Measurements from ENCODE around the gene THAP2. TPM values are rescaled to one million over a fixed set of nuclear protein-coding genes. Genes with fewer than 3 reads are reported as not detected.

Gene THAP2
- total RNA-seq, 1 donor from 2014 or later: 4.9 TPM

GRCh38 chr12:71642264-71642663 lies 21.8 kb upstream of the THAP2 start:
- H3K4me1 ChIP-seq: no peaks in the 10 kb centered on the region
- DNase-seq (no peak), ATAC-seq (no peak)
- no peaks in the 10 kb centered on the region for H3K27me3 ChIP-seq
- peaks cover 99% of the 10 kb centered on the region for H3K36me3 ChIP-seq
- H3K4me3 ChIP-seq: no peak overlapping the region
- TF ChIP-seq, protein P1, sequence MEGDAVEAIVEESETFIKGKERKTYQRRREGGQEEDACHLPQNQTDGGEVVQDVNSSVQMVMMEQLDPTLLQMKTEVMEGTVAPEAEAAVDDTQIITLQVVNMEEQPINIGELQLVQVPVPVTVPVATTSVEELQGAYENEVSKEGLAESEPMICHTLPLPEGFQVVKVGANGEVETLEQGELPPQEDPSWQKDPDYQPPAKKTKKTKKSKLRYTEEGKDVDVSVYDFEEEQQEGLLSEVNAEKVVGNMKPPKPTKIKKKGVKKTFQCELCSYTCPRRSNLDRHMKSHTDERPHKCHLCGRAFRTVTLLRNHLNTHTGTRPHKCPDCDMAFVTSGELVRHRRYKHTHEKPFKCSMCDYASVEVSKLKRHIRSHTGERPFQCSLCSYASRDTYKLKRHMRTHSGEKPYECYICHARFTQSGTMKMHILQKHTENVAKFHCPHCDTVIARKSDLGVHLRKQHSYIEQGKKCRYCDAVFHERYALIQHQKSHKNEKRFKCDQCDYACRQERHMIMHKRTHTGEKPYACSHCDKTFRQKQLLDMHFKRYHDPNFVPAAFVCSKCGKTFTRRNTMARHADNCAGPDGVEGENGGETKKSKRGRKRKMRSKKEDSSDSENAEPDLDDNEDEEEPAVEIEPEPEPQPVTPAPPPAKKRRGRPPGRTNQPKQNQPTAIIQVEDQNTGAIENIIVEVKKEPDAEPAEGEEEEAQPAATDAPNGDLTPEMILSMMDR (IDR thresholded peaks at IDR 0.05): no peak
- H3K27ac ChIP-seq: no peak overlapping the region
- H3K9me3 ChIP-seq: no peaks in the 10 kb centered on the region
- intact Hi-C loops (cut with DNase I): no loop called here

- H3K4me1 ChIP-seq: no peaks in the 10 kb centered on the region
- H3K27ac ChIP-seq: no peak overlapping the region
- intact Hi-C loops (cut with DNase I): no loop called here
- no peak overlapping the region for H3K4me3 ChIP-seq
- no peak for DNase-seq
- ATAC-seq: peak; percentile 67
- peaks cover 94% of the 10 kb centered on the region for H3K36me3 ChIP-seq
- TF ChIP-seq, protein P1 (IDR thresholded peaks at IDR 0.05): no peak
- no peaks in the 10 kb centered on the region for H3K27me3 ChIP-seq
- H3K9me3 ChIP-seq: no peaks in the 10 kb centered on the region
Observed at GRCh38 chr12:71645268-71645667, 18.8 kb upstream of the THAP2 start.

- H3K36me3 ChIP-seq: peaks cover 82% of the 10 kb centered on the region
- no peaks in the 10 kb centered on the region for H3K27me3 ChIP-seq
- no peak overlapping the region for H3K27ac ChIP-seq
- H3K9me3 ChIP-seq: no peaks in the 10 kb centered on the region
- H3K4me1 ChIP-seq: no peaks in the 10 kb centered on the region
- no peak for ATAC-seq
- TF ChIP-seq, protein P1 (IDR thresholded peaks at IDR 0.05): no peak
- H3K4me3 ChIP-seq: no peak overlapping the region
- intact Hi-C loops (cut with DNase I): no loop called here
- no peak for DNase-seq
Observed at GRCh38 chr12:71646512-71646911, 17.6 kb upstream of the THAP2 start.

- ATAC-seq: no peak
Observed at GRCh38 chr12:71648537-71648936, 15.6 kb upstream of the THAP2 start.

DNA sequence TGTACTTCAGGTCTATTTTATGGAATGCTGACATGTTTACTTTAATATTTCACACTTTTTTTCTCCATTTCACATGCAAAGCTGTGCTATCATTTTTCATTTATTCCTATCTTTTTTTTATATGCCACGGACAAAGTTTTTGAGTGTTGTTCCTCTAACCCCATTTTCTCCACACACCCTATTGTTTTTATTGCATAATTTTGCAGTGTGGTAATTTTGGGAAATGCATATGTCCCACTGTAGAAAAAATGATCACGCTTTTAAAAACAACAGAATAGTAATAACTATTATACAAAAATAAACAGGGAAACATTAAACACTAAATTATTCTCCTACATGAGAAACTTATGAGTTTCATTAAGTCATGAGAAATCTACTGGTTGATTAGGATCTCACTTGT lies 14.7 kb upstream of the THAP2 start:
- no peak for ATAC-seq
- Histone ChIP-seq H3K4me1 (no peaks in the 10 kb centered on the region), H3K27me3 (no peaks in the 10 kb centered on the region), H3K4me3 (no peak overlapping the region), H3K36me3 (peaks cover 68% of the 10 kb centered on the region), H3K9me3 (no peaks in the 10 kb centered on the region), H3K27ac (no peak overlapping the region)
- no peak for DNase-seq
- intact Hi-C loops (cut with DNase I): no loop called here
- TF ChIP-seq, protein P1 (IDR thresholded peaks at IDR 0.05): no peak

More at GRCh38 chr12:71648537-71648936, 15.6 kb upstream of the THAP2 start:
- Histone ChIP-seq H3K9me3 (no peaks in the 10 kb centered on the region), H3K4me1 (no peaks in the 10 kb centered on the region), H3K36me3 (peaks cover 68% of the 10 kb centered on the region), H3K27ac (no peak overlapping the region), H3K27me3 (no peaks in the 10 kb centered on the region), H3K4me3 (no peak overlapping the region)
- intact Hi-C loops (cut with DNase I): no loop called here
- no peak for DNase-seq
- TF ChIP-seq, protein P1 (IDR thresholded peaks at IDR 0.05): no peak

- no peak overlapping the region for H3K27ac ChIP-seq
- intact Hi-C loops (cut with DNase I): no loop called here
- H3K36me3 ChIP-seq: peaks cover 54% of the 10 kb centered on the region
- DNase-seq (no peak), ATAC-seq (no peak)
- no peaks in the 10 kb centered on the region for H3K9me3 ChIP-seq
- peaks cover 10% of the 10 kb centered on the region for H3K4me1 ChIP-seq
- H3K27me3 ChIP-seq: no peaks in the 10 kb centered on the region
- TF ChIP-seq, protein P1 (IDR thresholded peaks at IDR 0.05): no peak
- no peak overlapping the region for H3K4me3 ChIP-seq
Observed at GRCh38 chr12:71652656-71653055, 11.4 kb upstream of the THAP2 start.

Data from upper lobe of right lung (tissue), 1 donor.